Activated CD8-positive, alpha-beta T cell treated with anti-CD3 and anti-CD28 coated beads for 36 hours (primary cell): ENCODE data around the gene CNPY1. TPM values are rescaled to one million over a fixed set of nuclear protein-coding genes. Genes with fewer than 3 reads are reported as not detected.
"Not testable (repeated sequence)": the region's sequence is repeated elsewhere in the genome, so short reads cannot be mapped to it uniquely, and the experiment has no call there.

Experiments used
- ATAC-seq: fragments of 200-7000 bp; cut with Tn5 transposase; one replicate; pipeline ENCODE4 v1.10.0; 2021; ENCODE audit warnings: mild to moderate bottlenecking, moderate library complexity
- CTCF ChIA-PET: fragments of 350-600 bp; sonication (Branson Sonifier 250); formaldehyde crosslinking; loops from one replicate; lab custom pipeline; 2021; ENCODE audit warnings: antibody characterized with exemption; lab: Charles Lee
- POLR2A ChIA-PET: fragments of 350-600 bp; sonication (Branson Sonifier 250); formaldehyde crosslinking; loops from one replicate; lab custom pipeline; 2021; ENCODE audit warnings: antibody characterized with exemption; lab: Charles Lee
- DNase-seq: peaks from one replicate; pipeline ENCODE4 v3.0.0-alpha.2; 2020
- H3K27ac Mint-ChIP-seq: one replicate; pipeline ENCODE4 v1.8.0; 2021; ENCODE audit warnings: mild to moderate bottlenecking, mixed read lengths
- H3K27me3 Mint-ChIP-seq: one replicate; pipeline ENCODE4 v1.8.0; 2021; ENCODE audit warnings: mixed read lengths
- H3K36me3 Mint-ChIP-seq: one replicate; pipeline ENCODE4 v1.8.0; 2021; ENCODE audit warnings: low read depth, mixed read lengths
- H3K4me1 Mint-ChIP-seq: one replicate; pipeline ENCODE4 v1.8.0; 2021; ENCODE audit warnings: low read depth, mixed read lengths
- H3K4me3 Mint-ChIP-seq: one replicate; pipeline ENCODE4 v1.8.0; 2021; ENCODE audit warnings: mild to moderate bottlenecking, moderate library complexity, mixed read lengths
- H3K9me3 Mint-ChIP-seq: one replicate; pipeline ENCODE4 v1.8.0; 2021; ENCODE audit warnings: mixed read lengths
- CTCF ChIP-seq: fragments of 200-600 bp; IDR thresholded peaks from one replicate; pipeline ENCODE4 v1.8.0; 2022; ENCODE audit warnings: antibody characterized with exemption, mild to moderate bottlenecking
- intact Hi-C: fragments of 100-400 bp; cut with micrococcal nuclease; formaldehyde crosslinking; loops from one replicate; pipeline ENCODE4 v1.10.0; 2022
- total RNA-seq, 2 experiments: library from RNA; stranded (reverse); gene quantifications; one replicate each; pipeline ENCODE4 v1.2.3, GENCODE V29; 2021

Gene CNPY1
- total RNA-seq, 2 experiments from 2014 or later: not detected

GRCh38 chr7:155520114-155520513 lies 26.2 kb downstream of the CNPY1 start:
- intact Hi-C loops: no loop called here
- Mint-ChIP-seq H3K4me3 (no peak overlapping the region), H3K4me1 (no peaks in the 10 kb centered on the region), H3K27ac (no peak overlapping the region), H3K9me3 (no peaks in the 10 kb centered on the region), H3K27me3 (peaks cover 14% of the 10 kb centered on the region), H3K36me3 (no peaks in the 10 kb centered on the region)
- no peak for TF ChIP-seq CTCF
- ChIA-PET CTCF (interaction anchor here (0.7 to 1.0 kb wide), 2 partner anchors 79 to 126 kb away, joined by 3 to 4 read pairs; no protein-coding TSS in a partner anchor), POLR2A (no interaction called here)
- ATAC-seq (no peak), DNase-seq (no peak)

GRCh38 chr7:155519358-155519757 lies 27.0 kb downstream of the CNPY1 start:
- H3K9me3 Mint-ChIP-seq, DNase-seq, POLR2A ChIA-PET, ATAC-seq, H3K4me1 Mint-ChIP-seq, H3K27ac Mint-ChIP-seq, H3K4me3 Mint-ChIP-seq, intact Hi-C loops, H3K36me3 Mint-ChIP-seq: not testable (repeated sequence)
- peaks cover 18% of the 10 kb centered on the region for H3K27me3 Mint-ChIP-seq
- CTCF ChIA-PET: interaction anchor here (0.7 to 1.0 kb wide), 2 partner anchors 80 to 125 kb away, joined by 3 to 4 read pairs; no protein-coding TSS in a partner anchor

- no peak for TF ChIP-seq CTCF
- DNase-seq (no peak), ATAC-seq (no peak)
- no peaks in the 10 kb centered on the region for H3K4me1 Mint-ChIP-seq
- H3K27ac Mint-ChIP-seq: no peak overlapping the region
- intact Hi-C loops: no loop called here
- no peaks in the 10 kb centered on the region for H3K36me3 Mint-ChIP-seq
- H3K27me3 Mint-ChIP-seq: peaks cover 23% of the 10 kb centered on the region
- no peaks in the 10 kb centered on the region for H3K9me3 Mint-ChIP-seq
- ChIA-PET CTCF (no interaction called here), POLR2A (no interaction called here)
- no peak overlapping the region for H3K4me3 Mint-ChIP-seq
These were observed 27.7 kb downstream of the CNPY1 start for GRCh38 chr7:155518633-155519032.

GRCh38 chr7:155517969-155518368 lies 28.4 kb downstream of the CNPY1 start:
- ChIA-PET POLR2A (no interaction called here), CTCF (no interaction called here)
- intact Hi-C loops: no loop called here
- no peak for TF ChIP-seq CTCF
- peaks cover 26% of the 10 kb centered on the region for H3K27me3 Mint-ChIP-seq
- no peaks in the 10 kb centered on the region for H3K9me3 Mint-ChIP-seq
- DNase-seq (no peak), ATAC-seq (no peak)
- H3K4me1 Mint-ChIP-seq: no peaks in the 10 kb centered on the region
- H3K36me3 Mint-ChIP-seq: no peaks in the 10 kb centered on the region
- H3K27ac Mint-ChIP-seq: no peak overlapping the region
- H3K4me3 Mint-ChIP-seq: no peak overlapping the region

GRCh38 chr7:155517452-155517851 lies 28.9 kb downstream of the CNPY1 start:
- ATAC-seq (no peak), DNase-seq (no peak)
- TF ChIP-seq CTCF: no peak
- Mint-ChIP-seq H3K9me3 (no peaks in the 10 kb centered on the region), H3K4me1 (no peaks in the 10 kb centered on the region), H3K4me3 (no peak overlapping the region), H3K27me3 (peaks cover 29% of the 10 kb centered on the region), H3K27ac (no peak overlapping the region), H3K36me3 (no peaks in the 10 kb centered on the region)
- ChIA-PET CTCF (no interaction called here), POLR2A (interaction anchor here (0.6 to 1.0 kb wide), 2 partner anchors 10 to 127 kb away, joined by 3 read pairs; no protein-coding TSS in a partner anchor)
- intact Hi-C loops: no loop called here
